Nephron (organoid): Measurements from ENCODE around the gene RCCD1.

Experiments
- H3K27ac Mint-ChIP-seq, 3 experiments: 2 replicates each; pipeline ENCODE4 v1.8.0; 2020; ENCODE audit warnings: mixed read lengths in 3 of 3, mild to moderate bottlenecking in 2 of 3, moderate library complexity in 1 of 3
- H3K27me3 Mint-ChIP-seq: 2 replicates; pipeline ENCODE4 v1.8.0; 2021; ENCODE audit warnings: low read depth, mild to moderate bottlenecking, moderate library complexity, mixed read lengths
- H3K36me3 Mint-ChIP-seq: 2 replicates; pipeline ENCODE4 v1.8.0; 2020; ENCODE audit warnings: low read depth, mixed read lengths
- H3K4me1 Mint-ChIP-seq: 2 replicates; pipeline ENCODE4 v1.8.0; 2020; ENCODE audit warnings: mixed read lengths
- H3K4me3 Mint-ChIP-seq, 3 experiments: 2 replicates each; pipeline ENCODE4 v1.8.0; 2020; ENCODE audit warnings: mild to moderate bottlenecking in 3 of 3, mixed read lengths in 3 of 3, moderate library complexity in 2 of 3
- H3K9me3 Mint-ChIP-seq: 2 replicates; pipeline ENCODE4 v1.8.0; 2020; ENCODE audit warnings: mixed read lengths
- TF ChIP-seq, protein P1 (sequence below), 3 experiments: fragments of 200-600 bp; sonication (generic); IDR thresholded peaks; one replicate each; pipeline ENCODE4 v1.5.0; 2021; ENCODE audit warnings: antibody characterized with exemption in 3 of 3; ENCODE audit not compliant: unreplicated experiment in 3 of 3

Gene RCCD1

DNA sequence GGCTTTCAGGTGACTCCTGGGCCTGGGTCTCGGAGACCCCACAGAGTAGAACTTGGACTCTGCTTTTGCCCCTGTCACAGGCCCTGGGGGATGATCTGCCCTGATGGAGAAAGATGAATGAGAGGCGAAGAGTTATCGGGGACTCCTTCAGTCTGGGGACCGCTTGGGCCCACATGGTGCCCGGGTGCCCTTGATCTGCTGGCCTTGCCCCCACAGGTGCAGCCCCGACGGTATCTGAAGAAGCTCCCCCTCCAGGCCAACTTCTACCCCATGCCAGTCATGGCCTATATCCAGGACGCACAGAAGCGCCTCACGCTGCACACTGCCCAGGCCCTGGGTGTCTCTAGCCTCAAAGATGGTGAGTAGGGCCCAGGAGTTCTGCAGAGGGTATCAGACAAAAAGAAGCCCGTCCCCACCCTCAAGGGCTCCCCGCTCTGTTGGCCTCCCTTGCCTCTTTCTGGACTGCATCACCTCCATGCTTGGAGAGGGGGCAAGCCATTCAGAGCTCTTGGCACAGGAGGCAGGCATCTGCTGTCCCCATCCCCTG lies 41.2 kb upstream of the RCCD1 start:
- TF ChIP-seq, protein P1, sequence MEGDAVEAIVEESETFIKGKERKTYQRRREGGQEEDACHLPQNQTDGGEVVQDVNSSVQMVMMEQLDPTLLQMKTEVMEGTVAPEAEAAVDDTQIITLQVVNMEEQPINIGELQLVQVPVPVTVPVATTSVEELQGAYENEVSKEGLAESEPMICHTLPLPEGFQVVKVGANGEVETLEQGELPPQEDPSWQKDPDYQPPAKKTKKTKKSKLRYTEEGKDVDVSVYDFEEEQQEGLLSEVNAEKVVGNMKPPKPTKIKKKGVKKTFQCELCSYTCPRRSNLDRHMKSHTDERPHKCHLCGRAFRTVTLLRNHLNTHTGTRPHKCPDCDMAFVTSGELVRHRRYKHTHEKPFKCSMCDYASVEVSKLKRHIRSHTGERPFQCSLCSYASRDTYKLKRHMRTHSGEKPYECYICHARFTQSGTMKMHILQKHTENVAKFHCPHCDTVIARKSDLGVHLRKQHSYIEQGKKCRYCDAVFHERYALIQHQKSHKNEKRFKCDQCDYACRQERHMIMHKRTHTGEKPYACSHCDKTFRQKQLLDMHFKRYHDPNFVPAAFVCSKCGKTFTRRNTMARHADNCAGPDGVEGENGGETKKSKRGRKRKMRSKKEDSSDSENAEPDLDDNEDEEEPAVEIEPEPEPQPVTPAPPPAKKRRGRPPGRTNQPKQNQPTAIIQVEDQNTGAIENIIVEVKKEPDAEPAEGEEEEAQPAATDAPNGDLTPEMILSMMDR (IDR thresholded peaks at IDR 0.05; ENCODE audit: unreplicated experiment in 3 of 3): no peak
- Mint-ChIP-seq H3K36me3 (peaks cover 40% of the 10 kb centered on the region), H3K9me3 (no peaks in the 10 kb centered on the region), H3K4me1 (peaks cover 12% of the 10 kb centered on the region), H3K27ac (no peak overlapping the region), H3K27me3 (no peaks in the 10 kb centered on the region), H3K4me3 (no peak overlapping the region)

DNA sequence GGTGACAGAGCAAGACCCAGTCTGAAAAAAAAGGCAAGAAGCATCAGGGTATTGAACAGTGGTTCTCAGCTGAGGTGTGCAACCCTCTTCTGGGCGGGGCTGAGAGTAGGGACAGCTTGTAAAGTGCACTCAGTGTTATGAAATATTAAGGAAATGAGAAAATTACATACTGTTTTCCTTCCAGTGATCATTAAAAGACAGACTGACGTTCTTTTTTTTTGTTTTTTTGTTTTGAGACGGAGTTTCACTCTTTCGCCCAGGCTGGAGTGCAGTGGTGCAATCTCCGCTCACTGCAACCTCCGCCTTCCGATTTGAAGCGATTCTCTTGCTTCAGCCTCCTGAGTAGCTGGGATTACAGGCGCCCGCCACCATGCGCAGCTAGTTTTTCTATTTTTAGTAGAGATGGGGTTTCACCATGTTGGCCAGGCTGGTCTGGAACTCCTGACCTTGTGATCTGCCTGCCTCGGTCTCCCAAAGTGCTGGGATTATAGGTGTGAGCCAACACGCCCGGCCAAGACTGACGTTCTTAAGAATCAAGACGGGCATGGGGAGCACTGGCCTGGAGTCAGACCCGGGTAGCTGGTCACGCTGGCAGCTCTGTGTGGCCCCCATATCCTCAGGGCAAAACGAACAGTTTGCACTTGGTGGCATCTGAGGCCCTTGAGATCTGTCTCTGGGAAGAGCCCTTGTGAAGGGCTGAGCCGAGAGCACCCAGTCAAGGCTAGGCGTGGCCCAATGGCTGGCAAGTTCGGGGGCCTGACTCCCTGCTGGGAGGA lies 40.2 kb upstream of the RCCD1 start:
- TF ChIP-seq, protein P1 (IDR thresholded peaks at IDR 0.05; ENCODE audit: unreplicated experiment in 3 of 3): no peak
- H3K27me3 Mint-ChIP-seq: no peaks in the 10 kb centered on the region
- peaks cover 12% of the 10 kb centered on the region for H3K4me1 Mint-ChIP-seq
- peak overlapping the region in 1 of 3 experiments; percentile 63 for H3K27ac Mint-ChIP-seq
- no peak overlapping the region for H3K4me3 Mint-ChIP-seq
- peaks cover 40% of the 10 kb centered on the region for H3K36me3 Mint-ChIP-seq
- H3K9me3 Mint-ChIP-seq: no peaks in the 10 kb centered on the region

DNA sequence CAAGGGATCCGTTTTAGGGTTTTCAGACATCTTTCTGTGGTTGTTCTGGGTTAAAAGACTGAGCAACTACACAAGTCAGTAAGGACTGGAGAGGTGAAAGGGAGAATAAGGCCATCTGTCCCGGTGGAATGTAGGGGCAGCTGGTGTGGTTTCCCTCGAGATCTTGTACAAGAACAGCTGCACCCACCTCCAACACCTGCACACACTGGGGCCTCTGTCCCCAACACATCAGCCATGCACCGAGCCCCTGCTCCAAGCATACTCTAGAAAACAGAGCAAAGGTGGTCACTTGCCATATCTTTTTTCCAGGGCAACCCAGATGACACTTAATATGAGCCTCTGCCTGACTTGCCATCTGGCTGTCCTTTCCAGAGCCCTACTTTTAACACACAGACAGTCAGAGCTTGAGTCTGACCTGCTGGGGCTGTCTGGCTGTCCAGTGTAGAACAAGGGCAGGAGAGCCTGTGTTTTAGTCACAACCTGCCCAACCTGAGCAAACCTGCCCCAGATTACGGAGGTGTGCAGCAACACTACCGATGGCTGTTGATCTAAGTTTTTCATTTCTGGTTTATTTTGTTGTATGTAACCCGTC lies 39.4 kb upstream of the RCCD1 start:
- peak overlapping the region in 2 of 3 experiments; percentile 2 to 63 for H3K27ac Mint-ChIP-seq
- H3K9me3 Mint-ChIP-seq: no peaks in the 10 kb centered on the region
- H3K36me3 Mint-ChIP-seq: peaks cover 48% of the 10 kb centered on the region
- H3K27me3 Mint-ChIP-seq: no peaks in the 10 kb centered on the region
- TF ChIP-seq, protein P1 (IDR thresholded peaks at IDR 0.05; ENCODE audit: unreplicated experiment in 3 of 3): no peak
- peaks cover 12% of the 10 kb centered on the region for H3K4me1 Mint-ChIP-seq
- no peak overlapping the region for H3K4me3 Mint-ChIP-seq

DNA sequence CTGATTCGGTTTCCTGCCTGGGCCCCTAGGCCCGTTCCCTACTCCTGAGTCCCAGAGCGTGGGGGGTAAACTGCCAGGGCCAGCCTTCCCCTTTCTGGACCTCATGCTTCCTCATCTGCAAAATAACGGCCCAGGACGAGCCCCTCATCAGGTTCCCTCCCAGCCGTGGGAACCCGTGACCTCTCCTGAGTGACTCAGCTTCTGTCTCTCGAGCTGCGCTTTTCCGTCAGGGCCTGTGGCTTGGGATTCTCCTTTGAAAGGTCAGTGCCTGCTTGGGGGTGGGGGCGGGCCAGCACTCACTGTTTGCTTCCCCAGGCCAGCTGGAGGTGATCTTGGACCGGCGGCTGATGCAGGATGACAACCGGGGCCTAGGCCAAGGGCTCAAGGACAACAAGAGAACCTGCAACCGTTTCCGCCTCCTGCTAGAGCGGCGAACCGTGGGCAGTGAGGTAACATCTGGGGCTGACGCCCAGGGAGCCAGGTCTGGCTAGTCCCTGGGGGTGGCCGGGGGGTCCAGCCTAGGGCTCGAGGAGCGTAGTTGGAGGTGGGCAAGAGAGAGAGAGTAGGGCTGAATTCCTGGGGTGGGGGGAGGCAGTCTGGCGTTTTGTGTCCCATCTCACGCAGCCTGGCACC lies 38.8 kb upstream of the RCCD1 start:
- Mint-ChIP-seq H3K9me3 (no peaks in the 10 kb centered on the region), H3K4me3 (no peak overlapping the region), H3K4me1 (peaks cover 12% of the 10 kb centered on the region), H3K27me3 (no peaks in the 10 kb centered on the region), H3K27ac (peak overlapping the region in 2 of 3 experiments; percentile 2 to 63), H3K36me3 (peaks cover 51% of the 10 kb centered on the region)
- TF ChIP-seq, protein P1 (IDR thresholded peaks at IDR 0.05; ENCODE audit: unreplicated experiment in 3 of 3): no peak

DNA sequence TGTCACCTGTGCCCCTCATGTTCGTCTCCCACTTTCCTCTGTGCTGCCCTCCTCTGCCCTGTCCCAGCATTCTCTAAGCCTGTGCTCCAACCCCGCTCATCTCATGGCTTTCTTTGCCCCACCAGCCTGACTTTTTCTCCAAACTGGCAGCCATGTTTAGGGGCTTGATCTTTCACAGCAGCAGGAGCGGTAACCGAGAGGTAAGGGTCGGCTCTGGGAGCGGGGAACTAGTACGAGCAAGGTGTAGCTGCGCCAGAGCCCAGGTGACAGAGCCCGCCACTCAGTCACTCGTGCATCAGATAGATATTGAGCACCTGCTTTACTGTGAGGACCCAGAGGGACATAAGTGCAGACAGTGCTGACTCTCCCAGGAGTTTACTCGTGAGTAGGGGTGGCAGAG lies 38.2 kb upstream of the RCCD1 start:
- H3K36me3 Mint-ChIP-seq: peaks cover 56% of the 10 kb centered on the region
- peaks cover 12% of the 10 kb centered on the region for H3K4me1 Mint-ChIP-seq
- no peaks in the 10 kb centered on the region for H3K9me3 Mint-ChIP-seq
- TF ChIP-seq, protein P1 (IDR thresholded peaks at IDR 0.05; ENCODE audit: unreplicated experiment in 3 of 3): no peak
- H3K4me3 Mint-ChIP-seq: peak overlapping the region in 1 of 3 experiments; percentile 28
- H3K27ac Mint-ChIP-seq: no peak overlapping the region
- H3K27me3 Mint-ChIP-seq: peaks cover 4% of the 10 kb centered on the region
